NB4 (cell line): ENCODE results near the gene NOX5.

ENCODE experiments used
- POLR2A ChIP-seq: IDR thresholded peaks from 2 replicates; pipeline ENCODE4 v1.6.1; 2011; ENCODE audit warnings: mild to moderate bottlenecking; ENCODE audit not compliant: insufficient read length; ENCODE audit errors: extremely low read depth
- TF ChIP-seq, protein P1 (sequence below): IDR thresholded peaks from one replicate; pipeline ENCODE4 v1.5.1; 2012; ENCODE audit warnings: low read depth, low read length

DNA sequence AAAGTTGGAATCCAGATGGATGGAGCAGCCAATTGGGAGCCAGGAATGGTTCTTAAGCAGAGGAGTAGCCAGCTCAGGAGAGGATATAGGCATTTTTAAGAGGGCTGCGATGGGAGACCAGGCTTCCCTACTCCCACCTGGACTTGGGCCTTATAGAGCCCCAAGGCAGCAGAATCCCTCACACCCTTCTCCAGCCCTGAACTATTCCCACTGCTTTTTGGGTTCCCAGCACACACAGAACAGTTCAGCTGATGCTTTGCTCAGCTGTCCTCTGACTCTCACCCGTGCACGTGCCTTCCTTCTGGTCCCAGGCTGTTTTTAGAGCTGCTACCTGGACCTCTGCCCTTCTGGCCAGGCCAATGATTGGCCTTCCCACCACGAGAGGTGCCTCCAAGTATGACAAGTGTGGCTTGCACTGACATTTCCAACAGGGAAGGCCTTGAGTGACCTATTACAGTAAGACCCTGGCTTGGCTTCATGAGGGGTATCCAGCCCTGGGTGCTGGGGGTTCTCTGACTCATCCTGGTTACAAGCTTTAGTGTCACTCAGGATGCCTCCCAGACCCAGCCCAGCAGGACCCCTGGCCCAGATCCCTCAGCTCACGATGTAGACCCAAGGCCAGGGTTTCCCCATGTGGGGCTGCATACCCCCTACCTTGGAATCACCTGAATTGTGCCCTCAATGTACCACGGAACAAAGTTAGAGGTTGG lies 25.2 kb downstream of the NOX5 start:
- TF ChIP-seq, protein P1, sequence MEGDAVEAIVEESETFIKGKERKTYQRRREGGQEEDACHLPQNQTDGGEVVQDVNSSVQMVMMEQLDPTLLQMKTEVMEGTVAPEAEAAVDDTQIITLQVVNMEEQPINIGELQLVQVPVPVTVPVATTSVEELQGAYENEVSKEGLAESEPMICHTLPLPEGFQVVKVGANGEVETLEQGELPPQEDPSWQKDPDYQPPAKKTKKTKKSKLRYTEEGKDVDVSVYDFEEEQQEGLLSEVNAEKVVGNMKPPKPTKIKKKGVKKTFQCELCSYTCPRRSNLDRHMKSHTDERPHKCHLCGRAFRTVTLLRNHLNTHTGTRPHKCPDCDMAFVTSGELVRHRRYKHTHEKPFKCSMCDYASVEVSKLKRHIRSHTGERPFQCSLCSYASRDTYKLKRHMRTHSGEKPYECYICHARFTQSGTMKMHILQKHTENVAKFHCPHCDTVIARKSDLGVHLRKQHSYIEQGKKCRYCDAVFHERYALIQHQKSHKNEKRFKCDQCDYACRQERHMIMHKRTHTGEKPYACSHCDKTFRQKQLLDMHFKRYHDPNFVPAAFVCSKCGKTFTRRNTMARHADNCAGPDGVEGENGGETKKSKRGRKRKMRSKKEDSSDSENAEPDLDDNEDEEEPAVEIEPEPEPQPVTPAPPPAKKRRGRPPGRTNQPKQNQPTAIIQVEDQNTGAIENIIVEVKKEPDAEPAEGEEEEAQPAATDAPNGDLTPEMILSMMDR: no peak
- TF ChIP-seq POLR2A: no peak
